ENCODE results near the gene CLDN16.

- TF ChIP-seq CTCF (IDR thresholded peaks at IDR 0.05) (no peak), EZH2 (IDR thresholded peaks at IDR 0.05; ENCODE audit: borderline replicate concordance, insufficient read depth, low read depth, low read length, poor library complexity, severe bottlenecking) (no peak)
Measured at GRCh38 chr3:190362258-190362657, 25.7 kb upstream of the CLDN16 start.

All from B cell (primary cell).